Smooth muscle cell (in vitro differentiated cells): ENCODE results near the gene CHCT1. TPM values are rescaled to one million over a fixed set of nuclear protein-coding genes. Genes with fewer than 3 reads are reported as not detected.
A peak's percentile ranks its signal among the peaks of the same experiment; 100 is the strongest.
"Not testable (repeated sequence)": the region's sequence is repeated elsewhere in the genome, so short reads cannot be mapped to it uniquely, and the experiment has no call there.

Experiments used
- DNase-seq: peaks from one replicate; lab custom pipeline; 2025; ENCODE audit not compliant: unreplicated experiment; lab: John Stamatoyannopoulos, UW
- H2AFZ ChIP-seq: fragments of 200-600 bp; sonication (generic); 2 replicates; pipeline ENCODE4 v1.6.0; 2016; ENCODE audit warnings: antibody characterized with exemption, low read depth, mild to moderate bottlenecking
- H3F3A ChIP-seq: fragments of 200-600 bp; sonication (generic); 2 replicates; pipeline ENCODE4 v1.6.0; 2017; ENCODE audit warnings: antibody characterized with exemption, low read depth
- H3K27ac ChIP-seq: fragments of 200-600 bp; sonication (generic); 2 replicates; pipeline ENCODE4 v1.5.1; 2016; ENCODE audit warnings: low read depth, mild to moderate bottlenecking
- H3K27me3 ChIP-seq: fragments of 200-600 bp; sonication (generic); 2 replicates; pipeline ENCODE4 v1.6.1; 2016; ENCODE audit warnings: low read depth, mild to moderate bottlenecking
- H3K36me3 ChIP-seq: fragments of 200-600 bp; sonication (generic); 2 replicates; pipeline ENCODE4 v1.5.1; 2016; ENCODE audit warnings: low read depth
- H3K4me1 ChIP-seq: fragments of 200-600 bp; sonication (generic); 2 replicates; pipeline ENCODE4 v1.5.1; 2016; ENCODE audit warnings: low read depth
- H3K4me2 ChIP-seq: fragments of 200-600 bp; sonication (generic); 2 replicates; pipeline ENCODE4 v1.6.0; 2016; ENCODE audit warnings: mild to moderate bottlenecking
- H3K4me3 ChIP-seq: fragments of 200-600 bp; sonication (generic); 2 replicates; pipeline ENCODE4 v1.5.1; 2016; ENCODE audit warnings: mild to moderate bottlenecking
- H3K79me2 ChIP-seq: fragments of 200-600 bp; sonication (generic); 2 replicates; pipeline ENCODE4 v1.6.0; 2016; ENCODE audit warnings: low read depth, mild to moderate bottlenecking
- H3K9ac ChIP-seq: fragments of 200-600 bp; sonication (generic); 2 replicates; pipeline ENCODE4 v1.6.0; 2016; ENCODE audit warnings: low read depth
- H3K9me3 ChIP-seq: fragments of 200-600 bp; sonication (generic); replicated peaks from 2 replicates; pipeline ENCODE4 v1.5.1; 2016; ENCODE audit warnings: low read depth
- H4K20me1 ChIP-seq: fragments of 200-600 bp; sonication (generic); 2 replicates; pipeline ENCODE4 v1.6.0; 2016; ENCODE audit warnings: low read depth
- CTCF ChIP-seq: fragments of 200-600 bp; sonication (generic); IDR thresholded peaks from 2 replicates; pipeline ENCODE4 v1.5.1; 2017; ENCODE audit warnings: borderline replicate concordance, mild to moderate bottlenecking, antibody characterized with exemption; ENCODE audit not compliant: insufficient read depth, poor library complexity, severe bottlenecking
- WGBS: methylation state at CpG from one replicate; pipeline ENCODE4 v1.1.7; 2016; ENCODE audit warnings: low lambda C conversion rate; 5-methylcytosine and 5-hydroxymethylcytosine counted together
- polyA plus RNA-seq: library from polyadenylated mRNA; unstranded; fragments of >200 nt; fragmentation: Nextera tagmentation; extraction: Ambion mirVana; gene quantifications from 2 replicates; pipeline ENCODE4 v1.2.1, GENCODE V29; 2016
- total RNA-seq: library from RNA; depleted of rRNA; stranded (reverse); fragments of >200 nt; gene quantifications from 2 replicates; pipeline ENCODE4 v1.2.3, GENCODE V29; 2014

Gene CHCT1
- total and polyA plus RNA-seq, 2 experiments from 2014 or later: not detected

GRCh38 chr17:60416368-60416925, 5.8 kb upstream of the CHCT1 start:
- no peak overlapping the region for H2AFZ ChIP-seq
- no peak overlapping the region for H3K4me2 ChIP-seq
- no peak for DNase-seq
- H3K27me3 ChIP-seq: no peaks in the 10 kb centered on the region
- H4K20me1 ChIP-seq: no peaks in the 10 kb centered on the region
- no peak overlapping the region for H3K27ac ChIP-seq
- 99% methylated on average over 2 of the region's 2 CpGs for WGBS
- no peak overlapping the region for H3K4me3 ChIP-seq
- TF ChIP-seq CTCF: no peak
- H3K4me1 ChIP-seq: no peaks in the 10 kb centered on the region
- H3K9me3 ChIP-seq: no peaks in the 10 kb centered on the region
- no peaks in the 10 kb centered on the region for H3F3A ChIP-seq
- no peak overlapping the region for H3K9ac ChIP-seq
- H3K36me3 ChIP-seq: no peaks in the 10 kb centered on the region
- H3K79me2 ChIP-seq: no peaks in the 10 kb centered on the region

GRCh38 chr17:60419003-60419402, 3.3 kb upstream of the CHCT1 start:
- H3K4me1 ChIP-seq, H2AFZ ChIP-seq, H3K79me2 ChIP-seq, H3K27me3 ChIP-seq, H3K4me3 ChIP-seq, H4K20me1 ChIP-seq, H3F3A ChIP-seq, H3K9me3 ChIP-seq, H3K4me2 ChIP-seq, H3K36me3 ChIP-seq, H3K27ac ChIP-seq, H3K9ac ChIP-seq, DNase-seq: not testable (repeated sequence)
- WGBS: 96% methylated on average over 4 of the region's 4 CpGs

- DNase-seq, H3K4me1 ChIP-seq, H3K4me3 ChIP-seq, H3K9me3 ChIP-seq, H2AFZ ChIP-seq, H3F3A ChIP-seq, H3K9ac ChIP-seq, H3K79me2 ChIP-seq, H3K27me3 ChIP-seq, H4K20me1 ChIP-seq, H3K4me2 ChIP-seq, H3K27ac ChIP-seq, H3K36me3 ChIP-seq: not testable (repeated sequence)
- WGBS: 95% methylated on average over 7 of the region's 7 CpGs
Measured at GRCh38 chr17:60419875-60420274, 2.4 kb upstream of the CHCT1 start.

- peak overlapping the region; percentile 30 for H3K9ac ChIP-seq
- H3K79me2 ChIP-seq: no peaks in the 10 kb centered on the region
- WGBS: 2% methylated on average over 56 of the region's 66 CpGs
- peak overlapping the region; percentile 90 for H2AFZ ChIP-seq
- no peaks in the 10 kb centered on the region for H3K36me3 ChIP-seq
- H3F3A ChIP-seq: no peaks in the 10 kb centered on the region
- H3K4me1 ChIP-seq: no peaks in the 10 kb centered on the region
- no peaks in the 10 kb centered on the region for H3K9me3 ChIP-seq
- H3K27me3 ChIP-seq: no peaks in the 10 kb centered on the region
- H4K20me1 ChIP-seq: no peaks in the 10 kb centered on the region
- H3K4me2 ChIP-seq: peak overlapping the region; percentile 84
- peak; percentile 96 for TF ChIP-seq CTCF
- H3K27ac ChIP-seq: no peak overlapping the region
- peak overlapping the region; percentile 56 for H3K4me3 ChIP-seq
- peak; percentile 62 for DNase-seq
Measured at GRCh38 chr17:60421273-60422161, 772 bp upstream of the CHCT1 start.
